ENCODE measurements around the gene CFL2. TPM values are rescaled to one million over a fixed set of nuclear protein-coding genes. Genes with fewer than 3 reads are reported as not detected.
A peak's percentile ranks its signal among the peaks of the same experiment; 100 is the strongest.
"Not testable (repeated sequence)": the region's sequence is repeated elsewhere in the genome, so short reads cannot be mapped to it uniquely, and the experiment has no call there.

The CFL2 gene
- total RNA-seq, 1 donor from 2014 or later = 499 TPM

DNA sequence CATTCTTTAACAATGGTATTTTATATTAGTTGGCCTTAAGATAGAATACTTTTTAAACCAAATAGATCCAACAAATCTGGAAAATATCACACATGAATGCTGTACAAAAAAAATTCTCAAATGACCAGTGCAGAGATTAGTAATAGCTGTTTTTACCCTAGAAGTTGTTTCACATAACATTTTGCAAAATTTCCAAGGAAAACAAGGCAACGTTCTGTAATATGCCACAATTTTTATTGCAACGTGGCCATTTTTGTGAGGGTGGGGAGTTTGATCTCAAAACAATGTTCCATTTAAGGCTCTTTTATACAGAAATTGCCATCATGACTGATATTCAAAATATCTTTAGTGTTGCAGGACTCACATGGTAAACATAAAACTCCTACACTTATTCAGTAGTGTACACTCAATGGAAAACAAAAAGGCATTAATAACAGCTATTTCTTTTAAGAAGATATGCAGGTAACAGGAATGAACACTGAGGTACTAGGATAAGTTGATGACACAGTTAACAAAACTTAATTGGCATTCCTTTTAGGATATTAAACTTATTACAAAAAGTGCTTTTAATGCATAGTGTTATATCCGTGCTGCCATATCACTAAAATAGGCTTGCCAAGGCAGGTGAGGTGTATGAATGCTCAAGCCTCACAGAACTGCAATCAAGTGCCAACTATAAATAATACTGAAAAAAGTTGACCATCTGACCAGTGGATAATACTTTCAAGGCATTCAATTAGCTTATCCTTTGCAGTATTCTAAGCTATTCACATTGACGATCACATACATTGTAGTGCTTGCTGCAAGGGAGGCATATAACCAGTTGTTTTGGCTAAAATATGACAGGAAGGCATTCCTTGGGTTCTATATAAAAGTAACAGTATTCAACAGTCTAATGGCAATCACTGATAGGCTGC, 2.3 kb downstream of the CFL2 start:
- DNase-seq (ENCODE audit: low spot score) = no peak

DNA sequence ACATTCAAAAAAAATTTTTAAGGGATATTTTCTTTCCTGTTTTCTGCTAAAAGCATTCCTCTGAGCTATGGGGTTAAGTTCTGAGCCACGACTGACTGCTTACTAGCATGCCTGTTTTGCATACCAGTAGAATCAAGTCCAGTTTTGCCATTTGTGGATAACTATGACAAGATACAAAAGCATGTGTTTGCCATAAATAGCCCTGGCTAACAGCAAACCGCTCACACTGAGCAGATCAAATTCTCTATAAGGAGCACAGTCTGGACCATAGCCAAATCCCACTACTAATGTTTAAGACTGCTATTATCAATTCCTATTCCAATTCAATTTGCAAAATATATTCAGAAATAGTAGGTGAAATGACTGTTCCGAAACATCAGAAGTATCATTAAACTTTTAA, 3.2 kb downstream of the CFL2 start:
- peak; percentile 87 for DNase-seq (ENCODE audit: low spot score)

DNA sequence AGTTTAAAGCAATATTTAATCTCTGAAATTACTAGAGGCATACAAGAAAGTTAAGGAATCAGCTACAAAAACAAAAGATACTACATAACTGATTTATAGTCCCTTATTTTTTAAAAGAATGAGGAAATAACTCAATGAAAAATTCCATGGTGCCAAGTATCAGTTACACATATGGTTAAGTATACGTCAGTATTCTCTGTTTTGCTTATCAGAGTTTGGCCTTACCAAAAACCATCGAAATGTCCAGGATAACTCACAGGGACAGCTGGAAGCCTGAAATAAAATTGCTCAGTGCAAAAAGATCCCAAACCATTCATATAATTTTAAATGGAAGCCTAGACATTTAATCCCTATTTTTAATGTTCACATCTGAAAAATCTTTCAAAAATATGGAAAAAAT, 3.6 kb downstream of the CFL2 start:
- DNase-seq (ENCODE audit: low spot score) = peak; percentile 67

DNA sequence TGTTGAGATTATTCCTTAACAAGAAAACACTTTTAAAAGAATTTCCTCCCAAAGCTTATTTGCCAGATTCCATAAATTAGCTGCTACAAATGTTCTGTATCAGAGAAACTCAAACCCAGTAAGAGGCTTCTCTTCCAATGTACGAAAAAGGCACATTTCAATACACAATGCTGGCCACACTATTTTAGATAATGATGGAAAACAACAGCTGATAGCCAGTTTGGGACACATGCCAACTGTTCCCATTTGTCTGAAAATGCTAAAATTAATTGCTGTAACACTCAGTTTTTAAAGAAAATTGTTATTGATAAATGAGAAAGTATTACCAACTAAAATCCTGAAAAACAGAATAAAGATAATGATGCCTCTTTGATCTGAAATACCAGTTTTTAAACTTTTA, 4.4 kb downstream of the CFL2 start:
- no peak for DNase-seq (ENCODE audit: low spot score)

DNA sequence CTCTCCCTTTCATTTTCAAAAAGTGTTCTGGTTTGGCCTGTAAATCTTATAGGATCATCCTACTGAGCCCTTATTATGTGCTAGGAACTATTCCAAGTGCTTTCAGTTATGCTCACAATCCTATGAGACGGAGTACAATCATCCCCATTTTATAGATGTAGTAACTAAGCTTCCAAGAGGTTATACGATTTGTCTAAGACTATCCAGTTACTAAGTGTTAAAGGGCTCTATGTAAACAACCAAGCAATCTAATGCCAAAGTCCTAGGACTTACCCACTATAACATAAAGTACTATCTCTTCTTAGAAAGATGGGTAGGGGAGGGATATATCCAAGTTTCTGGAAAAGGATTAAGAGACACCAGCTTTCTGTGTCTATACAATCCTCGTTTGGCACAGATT, 6.7 kb downstream of the CFL2 start:
- peak; percentile 88 for DNase-seq (ENCODE audit: low spot score)

DNA sequence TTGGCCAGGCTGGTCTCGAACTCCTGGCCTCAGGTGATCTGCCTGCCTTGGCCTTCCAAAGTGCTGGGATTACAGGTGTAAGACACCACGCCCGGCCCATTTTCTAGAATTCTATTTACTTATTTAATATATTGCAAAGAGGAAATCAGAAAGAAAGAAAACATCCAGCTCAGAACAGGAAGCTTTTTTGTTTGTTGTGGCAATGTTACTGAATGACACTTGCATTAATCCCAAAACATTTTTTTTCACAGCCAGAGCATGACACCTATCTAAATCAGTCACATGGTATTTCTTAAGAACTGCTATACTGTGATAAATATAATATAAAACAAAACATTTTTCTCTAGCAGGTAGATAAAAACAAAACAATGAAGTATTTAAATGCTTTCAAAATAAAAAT, 12.6 kb downstream of the CFL2 start:
- DNase-seq (ENCODE audit: low spot score) = no peak

DNA sequence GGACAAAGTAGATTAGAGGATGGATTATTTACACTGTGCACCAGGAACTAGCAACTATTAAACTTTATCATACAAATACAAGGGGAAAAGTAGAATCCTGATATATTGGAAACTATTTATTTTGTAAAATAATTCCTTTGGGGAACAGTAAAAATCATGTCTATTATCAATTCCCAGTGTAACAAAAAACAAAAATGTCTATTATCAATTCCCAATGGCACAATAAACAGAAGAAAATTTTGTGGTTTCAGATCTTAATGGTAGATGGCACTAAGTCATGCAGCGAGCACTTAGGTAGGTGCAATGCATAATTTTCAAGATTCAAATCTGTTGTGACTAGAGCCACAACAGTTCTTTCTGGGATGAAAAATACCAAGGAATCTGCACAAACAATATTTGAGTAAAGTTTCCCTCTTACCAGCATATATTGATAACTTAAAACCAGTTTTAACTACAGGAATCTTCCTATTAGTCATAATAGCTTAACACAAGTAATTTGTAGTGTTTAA, 13.7 kb downstream of the CFL2 start:
- no peak for DNase-seq (ENCODE audit: low spot score)

DNA sequence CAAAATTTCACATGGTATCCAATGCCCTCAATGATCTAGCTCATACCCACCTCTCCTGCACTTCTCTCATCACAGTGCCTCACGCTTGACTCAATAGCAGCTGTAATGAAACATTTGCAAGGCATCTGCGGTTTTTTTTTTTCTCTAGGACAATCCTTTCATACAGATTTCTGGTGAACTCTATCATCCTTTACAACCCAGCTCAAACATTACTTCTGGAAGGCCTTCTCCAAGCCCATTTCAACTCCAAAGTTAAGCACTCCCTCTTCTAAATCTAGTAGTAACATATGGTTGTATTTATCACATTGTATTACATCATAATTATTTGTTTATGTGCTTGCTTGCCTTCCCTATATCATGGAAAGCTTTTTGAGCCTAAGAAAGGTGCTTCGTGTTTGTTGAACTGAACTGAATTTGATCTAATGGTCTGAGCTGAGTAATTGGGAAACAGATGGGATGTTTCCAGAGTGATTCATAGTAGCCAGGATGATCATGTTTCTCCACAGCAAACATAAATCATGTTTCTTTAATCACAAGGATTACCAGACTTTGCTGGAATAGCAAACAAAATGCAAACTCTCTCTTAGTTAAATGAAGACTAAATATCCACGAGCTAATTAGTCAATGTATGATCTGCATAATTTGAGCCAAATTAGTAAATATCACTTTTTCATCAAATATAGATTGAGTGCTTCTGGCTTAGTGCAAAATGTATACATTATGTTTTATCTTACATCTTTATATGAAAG, 14.3 kb downstream of the CFL2 start:
- peak; percentile 66 for DNase-seq (ENCODE audit: low spot score)

DNA sequence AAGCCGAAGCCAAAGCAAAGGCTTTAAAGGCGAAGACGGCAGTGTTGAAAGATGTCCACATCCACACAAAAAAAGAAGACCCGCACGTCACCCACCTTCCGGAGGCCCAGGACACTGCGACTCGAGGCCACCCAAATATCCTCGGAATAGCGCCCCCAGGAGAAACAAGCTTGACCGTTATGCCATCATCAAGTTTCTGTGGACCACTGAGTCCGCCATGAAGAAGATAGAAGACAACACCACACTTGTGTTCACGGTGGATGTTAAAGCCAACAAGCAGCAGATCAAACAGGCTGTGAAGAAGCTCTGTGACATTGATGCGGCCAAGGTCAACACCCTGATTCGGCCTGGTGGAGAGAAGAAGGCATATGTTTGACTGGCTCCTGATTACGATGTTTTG, 20.2 kb downstream of the CFL2 start:
- not testable (repeated sequence) for DNase-seq (ENCODE audit: low spot score)

DNA sequence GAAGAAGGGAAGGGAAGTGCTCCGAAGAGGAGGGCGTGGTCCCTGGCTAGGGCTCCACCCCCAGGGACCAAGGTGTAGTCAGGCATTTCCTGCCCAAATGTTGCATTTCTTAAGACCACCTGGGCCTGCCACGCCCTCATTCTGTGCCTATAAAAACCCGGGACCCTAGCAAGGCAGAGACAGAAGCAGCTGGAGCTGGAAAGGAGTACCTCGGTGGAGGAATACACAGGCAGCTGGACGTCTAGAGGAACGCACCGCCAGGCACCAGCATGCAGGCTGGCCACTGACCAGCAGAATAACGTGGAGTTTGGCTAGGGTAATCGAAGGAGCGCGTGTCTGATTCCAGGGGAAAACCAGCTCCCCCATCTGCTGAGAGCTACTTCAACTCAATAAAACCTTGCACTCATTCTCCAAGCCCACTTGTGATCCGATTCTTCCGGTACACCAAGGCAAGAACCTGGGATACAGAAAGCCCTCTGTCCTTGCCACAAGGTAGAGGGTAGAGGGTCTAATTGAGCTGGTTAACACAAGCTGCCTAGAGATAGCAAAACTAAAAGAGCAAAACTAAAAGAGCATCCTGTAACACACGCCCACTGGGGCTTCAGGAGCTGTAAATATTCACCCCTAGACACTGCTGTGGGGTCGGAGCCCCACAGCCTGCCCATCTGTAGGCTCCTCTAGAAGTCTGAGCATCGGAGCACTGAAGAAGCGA, 21.0 kb downstream of the CFL2 start:
- DNase-seq (ENCODE audit: low spot score) = no peak

DNA sequence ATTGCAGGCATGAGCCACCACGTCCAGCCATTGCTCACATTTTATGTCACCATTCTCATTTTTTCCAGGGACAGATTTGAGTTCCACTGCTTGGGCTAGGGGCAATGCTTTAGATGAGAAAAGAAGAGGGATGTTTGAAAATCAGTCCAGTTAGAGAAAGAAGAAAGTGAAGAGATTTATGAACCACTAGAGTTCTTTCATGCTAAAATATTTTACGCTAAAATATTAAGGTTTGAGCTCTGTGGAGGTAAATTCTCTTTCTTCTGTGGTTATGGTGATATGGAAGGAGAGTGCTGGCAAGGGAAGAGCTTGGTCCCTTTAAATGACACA, 21.5 kb downstream of the CFL2 start:
- DNase-seq (ENCODE audit: low spot score) = no peak

DNA sequence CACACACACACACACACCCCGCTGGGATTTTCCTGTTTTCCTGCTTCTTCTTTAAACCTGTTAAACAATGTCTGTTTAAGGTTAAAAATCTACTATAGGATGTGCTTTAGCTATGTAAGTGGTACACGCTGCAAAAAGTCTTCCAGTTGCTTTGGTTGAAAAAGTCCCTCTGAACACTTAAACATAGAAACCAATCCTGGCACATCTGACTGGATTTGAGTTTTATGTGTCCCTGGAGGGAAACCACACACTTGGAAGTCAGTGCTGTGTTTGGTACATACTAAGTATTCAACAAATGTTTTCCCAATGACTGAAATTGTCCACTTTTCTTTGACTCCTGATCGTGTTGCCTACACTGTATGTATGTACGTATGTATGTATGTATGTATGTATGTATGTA, 22.0 kb downstream of the CFL2 start:
- DNase-seq (ENCODE audit: low spot score) = peak; percentile 26

DNA sequence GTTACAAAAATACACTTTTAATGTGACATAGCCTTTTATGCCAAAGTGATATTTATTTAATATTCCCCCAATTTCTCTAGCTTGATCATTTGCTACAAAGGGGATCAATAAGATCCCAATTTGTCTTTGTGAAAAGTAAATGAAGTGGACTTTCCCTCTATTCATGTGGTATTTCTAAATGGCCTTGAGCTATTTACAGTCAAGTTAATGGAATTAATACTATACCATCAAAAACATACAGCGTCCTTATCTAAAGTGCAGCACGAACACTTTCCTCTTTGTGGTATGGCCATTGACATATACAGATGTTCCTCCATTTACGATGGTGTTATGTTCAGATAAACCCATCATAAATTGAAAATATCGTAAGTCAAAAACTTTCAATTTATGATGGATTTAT, 23.2 kb downstream of the CFL2 start:
- no peak for DNase-seq (ENCODE audit: low spot score)

DNA sequence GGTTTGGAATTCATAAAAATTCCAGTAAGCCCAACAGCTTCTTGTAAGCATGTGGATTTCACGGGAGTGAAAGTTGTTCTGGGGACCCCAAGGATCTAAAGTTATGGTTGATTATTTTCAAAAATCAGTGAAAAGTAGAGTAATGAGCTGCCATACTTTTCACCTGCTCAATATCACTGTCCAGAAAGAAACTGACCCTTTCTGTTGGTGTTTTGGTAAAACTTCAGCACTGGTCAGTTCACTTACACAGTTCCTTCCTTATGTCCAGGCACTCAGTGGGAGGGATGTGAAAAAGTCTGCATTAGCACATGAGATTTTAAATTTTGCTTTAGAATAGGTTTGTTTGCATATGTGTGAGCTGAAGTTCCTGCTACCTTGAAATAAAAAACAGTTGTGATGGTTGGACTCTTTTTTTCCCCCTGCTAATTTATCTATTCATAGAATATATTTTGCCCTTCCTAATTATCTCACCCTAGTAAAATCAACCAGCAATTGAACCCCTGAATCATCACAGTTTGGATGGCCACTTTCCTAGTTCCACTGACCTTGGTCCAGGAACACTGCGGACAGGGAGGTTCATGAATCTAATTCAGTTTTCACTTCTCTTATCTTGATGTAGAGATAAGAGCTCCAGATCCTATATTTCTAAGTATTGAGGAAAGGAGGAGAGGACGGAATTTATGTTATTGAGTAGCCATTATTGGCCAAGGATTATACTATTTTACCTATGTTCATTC, 25.8 kb downstream of the CFL2 start:
- DNase-seq (ENCODE audit: low spot score) = no peak

DNA sequence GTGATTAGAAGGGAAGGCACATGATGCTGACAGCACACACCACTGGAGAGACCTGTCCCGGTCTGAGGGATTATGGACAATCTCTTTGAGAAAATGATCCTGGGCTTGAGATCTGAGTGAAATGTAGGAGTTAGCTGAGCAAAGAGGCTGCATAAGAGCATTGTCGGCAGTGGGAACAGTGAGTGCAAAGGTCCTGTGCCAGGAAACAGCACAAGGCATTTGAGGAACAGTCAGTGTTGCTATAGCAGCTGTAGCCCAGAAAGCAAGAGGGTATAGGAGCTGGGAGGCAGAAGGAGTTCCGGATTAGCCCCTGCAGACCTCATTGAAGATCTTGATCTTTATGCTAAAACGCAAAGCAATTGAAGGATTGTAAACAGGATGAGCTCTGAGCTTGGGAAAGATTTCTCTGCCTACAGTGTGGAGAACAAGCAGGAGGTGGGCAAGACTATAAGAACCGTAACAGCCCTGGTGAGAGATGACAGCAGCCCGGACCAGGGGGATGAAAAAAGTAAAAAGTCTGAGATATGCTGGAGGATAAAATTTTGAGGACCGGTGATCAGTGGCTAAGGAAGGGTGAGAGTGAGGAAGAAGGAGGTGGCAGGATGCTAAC, 28.5 kb downstream of the CFL2 start:
- DNase-seq (ENCODE audit: low spot score) = no peak

DNA sequence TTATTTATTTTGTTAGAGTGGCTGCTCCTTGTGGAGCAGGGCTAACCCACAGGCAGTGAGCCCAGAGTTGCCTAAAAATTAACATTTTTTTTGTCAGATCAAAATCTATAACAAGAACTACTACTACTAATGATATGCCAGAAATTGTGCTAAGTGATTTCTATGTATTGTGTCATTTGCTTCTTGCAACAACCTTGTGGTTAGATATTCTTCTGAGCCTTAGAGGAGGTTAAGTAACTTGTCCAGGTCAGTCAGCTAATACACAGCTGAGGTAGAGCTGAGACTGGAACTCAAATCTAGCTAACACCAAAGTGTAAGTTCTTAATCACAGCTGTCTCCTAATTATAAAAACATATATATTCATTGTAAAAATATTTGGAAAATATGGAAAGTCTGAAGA, 29.8 kb downstream of the CFL2 start:
- DNase-seq (ENCODE audit: low spot score) = no peak

DNA sequence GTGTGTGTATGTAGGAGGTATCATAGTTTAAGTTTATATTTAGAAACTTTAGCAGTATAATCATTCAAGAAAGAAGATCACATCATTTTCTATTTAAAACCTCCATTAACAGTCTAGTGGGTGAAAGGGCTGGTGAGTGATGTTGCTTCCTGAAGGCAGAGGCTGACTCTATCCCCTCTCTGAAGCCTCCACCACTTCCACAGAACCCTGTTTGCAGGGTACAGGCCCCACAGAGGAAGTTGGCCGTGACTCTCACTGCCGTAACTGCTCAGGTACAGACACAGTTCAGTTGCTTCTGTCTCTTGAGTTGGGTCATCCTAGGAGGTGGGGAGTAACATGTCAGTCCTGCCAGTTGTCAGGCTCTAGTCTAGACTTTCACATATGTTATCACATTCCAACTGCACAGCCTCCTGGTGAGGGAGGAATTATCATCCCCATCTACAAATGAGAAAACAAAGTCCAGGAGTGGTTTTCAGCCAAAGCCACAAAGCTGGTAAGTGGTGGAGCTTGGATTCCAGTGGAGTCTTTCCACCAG, 31.5 kb downstream of the CFL2 start:
- DNase-seq (ENCODE audit: low spot score) = no peak

DNA sequence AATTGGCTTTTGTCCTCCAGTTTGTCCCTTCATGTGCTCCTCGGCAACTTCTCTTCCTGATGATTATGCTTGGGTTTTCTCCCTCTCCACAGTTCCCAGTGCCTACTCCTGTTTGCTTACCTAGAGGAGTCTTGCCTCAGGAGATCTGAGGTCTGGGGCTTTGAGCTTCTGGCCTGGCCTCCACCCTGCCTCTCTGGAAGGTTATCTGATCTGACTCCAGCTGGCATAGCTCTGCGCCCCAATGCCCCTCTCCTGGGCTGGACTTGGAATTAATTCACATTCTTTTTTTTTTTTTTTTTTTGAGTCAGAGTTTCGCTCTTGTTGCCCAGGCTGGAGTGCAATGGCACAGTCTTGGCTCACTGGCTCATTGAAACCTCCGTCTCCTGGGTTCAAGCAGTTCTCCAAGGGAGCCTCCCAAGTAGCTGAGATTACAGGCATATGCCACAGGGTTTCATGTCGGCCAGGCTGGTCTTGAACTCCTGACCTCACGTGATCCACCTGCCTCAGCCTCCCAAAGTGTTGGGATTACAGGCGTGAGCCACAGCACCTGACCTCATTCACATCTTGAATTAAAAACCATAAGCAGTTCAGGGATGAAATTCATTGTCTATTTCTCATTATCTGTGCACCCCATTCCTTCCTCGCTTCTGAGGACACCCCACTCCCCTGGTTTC, 33.5 kb downstream of the CFL2 start:
- no peak for DNase-seq (ENCODE audit: low spot score)

DNA sequence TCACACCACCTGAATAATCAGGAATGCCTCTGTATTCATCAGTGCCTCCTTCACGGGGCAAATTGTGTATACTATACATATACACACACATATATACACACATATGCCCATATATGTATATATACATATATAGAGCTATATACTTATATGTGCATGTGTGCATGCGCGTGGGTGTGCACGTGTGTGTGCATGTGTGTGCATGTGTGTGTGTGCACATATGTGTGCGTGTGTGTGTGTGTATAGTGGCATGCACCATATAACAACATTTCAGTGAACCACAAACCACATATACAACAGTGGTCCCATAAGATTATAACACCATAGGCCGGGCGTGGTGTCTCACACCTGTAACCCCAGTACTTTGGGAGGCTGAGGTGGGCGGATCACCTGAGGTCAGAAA, 35.7 kb downstream of the CFL2 start:
- no peak for DNase-seq (ENCODE audit: low spot score)

DNA sequence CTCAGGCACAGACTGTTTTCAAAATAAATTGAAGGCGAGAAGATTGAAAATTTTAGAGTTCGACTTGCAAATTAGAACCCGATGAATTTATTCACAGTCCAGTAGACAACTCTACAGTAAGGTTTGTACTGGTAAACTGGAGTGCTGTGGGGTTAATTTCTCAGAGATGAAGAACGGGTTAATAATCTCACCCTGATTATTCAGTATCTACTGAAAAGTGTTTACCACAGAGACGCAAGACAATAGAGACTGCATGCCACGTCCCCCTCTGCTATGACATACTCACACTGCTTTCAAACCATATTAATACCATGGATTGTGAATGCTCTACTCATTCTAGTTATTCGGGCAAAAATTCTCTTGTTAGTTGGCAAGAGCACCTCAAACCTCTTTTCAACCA, 36.1 kb downstream of the CFL2 start:
- DNase-seq (ENCODE audit: low spot score) = no peak

Data from umbilical cord (tissue), 2 donors.